ENCODE results near the gene ZRANB3.
"Not testable (repeated sequence)": the region's sequence is repeated elsewhere in the genome, so short reads cannot be mapped to it uniquely, and the experiment has no call there.

The ZRANB3 gene

GRCh38 chr2:135121016-135121657 lies 409.9 kb downstream of the ZRANB3 start:
- no peak for DNase-seq

- DNase-seq: no peak
Observed at GRCh38 chr2:135119582-135119981, 411.4 kb downstream of the ZRANB3 start.

- no peak for DNase-seq
Observed at GRCh38 chr2:135113322-135113721, 417.7 kb downstream of the ZRANB3 start.

- not testable (repeated sequence) for DNase-seq
Observed at GRCh38 chr2:135105513-135106316, 425.3 kb downstream of the ZRANB3 start.

GRCh38 chr2:135103843-135104242 lies 427.2 kb downstream of the ZRANB3 start:
- no peak for DNase-seq

GRCh38 chr2:135099802-135100483 lies 431.1 kb downstream of the ZRANB3 start:
- DNase-seq: no peak

- DNase-seq: no peak
Observed at GRCh38 chr2:135097532-135098231, 433.3 kb downstream of the ZRANB3 start.

GRCh38 chr2:135096665-135097446 lies 434.2 kb downstream of the ZRANB3 start:
- no peak for DNase-seq

GRCh38 chr2:135095591-135095990 lies 435.4 kb downstream of the ZRANB3 start:
- DNase-seq: no peak

- DNase-seq: no peak
Observed at GRCh38 chr2:135094508-135094907, 436.5 kb downstream of the ZRANB3 start.

- no peak for DNase-seq
Observed at GRCh38 chr2:135093670-135094330, 437.2 kb downstream of the ZRANB3 start.

GRCh38 chr2:135093193-135093592 lies 437.8 kb downstream of the ZRANB3 start:
- DNase-seq: no peak

GRCh38 chr2:135091681-135092080 lies 439.3 kb downstream of the ZRANB3 start:
- no peak for DNase-seq

- not testable (repeated sequence) for DNase-seq
Observed at GRCh38 chr2:135089597-135089996, 441.4 kb downstream of the ZRANB3 start.

Data from NCI-H1092 (cell line).